Fibroblast of skin of abdomen (primary cell): ENCODE data around the gene CHEK1.
"Not testable (repeated sequence)": the region's sequence is repeated elsewhere in the genome, so short reads cannot be mapped to it uniquely, and the experiment has no call there.

Source experiments
- DNase-seq: peaks from one replicate; pipeline ENCODE4 v3.0.0-alpha.2; 2013

Gene CHEK1

GRCh38 chr11:125701018-125701610 is 76.2 kb downstream of the CHEK1 start:
- DNase-seq: no peak

- DNase-seq: no peak
These were observed 77.1 kb downstream of the CHEK1 start for GRCh38 chr11:125701858-125702621.

- DNase-seq: not testable (repeated sequence)
These were observed 79.7 kb downstream of the CHEK1 start for GRCh38 chr11:125704686-125705085.

GRCh38 chr11:125720781-125721180 is 95.8 kb downstream of the CHEK1 start:
- DNase-seq: no peak

- DNase-seq: no peak
These were observed 99.2 kb downstream of the CHEK1 start for GRCh38 chr11:125724125-125724524.
